ENCODE results near the gene AGBL4.

GRCh38 chr1:49059087-49059486 is 964.7 kb downstream of the AGBL4 start:
- TF ChIP-seq, protein P1, sequence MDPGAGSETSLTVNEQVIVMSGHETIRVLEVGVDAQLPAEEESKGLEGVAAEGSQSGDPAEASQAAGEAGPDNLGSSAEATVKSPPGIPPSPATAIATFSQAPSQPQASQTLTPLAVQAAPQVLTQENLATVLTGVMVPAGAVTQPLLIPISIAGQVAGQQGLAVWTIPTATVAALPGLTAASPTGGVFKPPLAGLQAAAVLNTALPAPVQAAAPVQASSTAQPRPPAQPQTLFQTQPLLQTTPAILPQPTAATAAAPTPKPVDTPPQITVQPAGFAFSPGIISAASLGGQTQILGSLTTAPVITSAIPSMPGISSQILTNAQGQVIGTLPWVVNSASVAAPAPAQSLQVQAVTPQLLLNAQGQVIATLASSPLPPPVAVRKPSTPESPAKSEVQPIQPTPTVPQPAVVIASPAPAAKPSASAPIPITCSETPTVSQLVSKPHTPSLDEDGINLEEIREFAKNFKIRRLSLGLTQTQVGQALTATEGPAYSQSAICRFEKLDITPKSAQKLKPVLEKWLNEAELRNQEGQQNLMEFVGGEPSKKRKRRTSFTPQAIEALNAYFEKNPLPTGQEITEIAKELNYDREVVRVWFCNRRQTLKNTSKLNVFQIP (CRISPR knock-in tag; IDR thresholded peaks at IDR 0.05; ENCODE audit: borderline replicate concordance, low read depth), result no peak
- TF ChIP-seq PATZ1 (CRISPR knock-in tag; IDR thresholded peaks at IDR 0.05; ENCODE audit: borderline replicate concordance) (no peak), ARNTL (CRISPR knock-in tag; IDR thresholded peaks at IDR 0.05; ENCODE audit: borderline replicate concordance, low read depth) (no peak), RARB (CRISPR knock-in tag; IDR thresholded peaks at IDR 0.05) (no peak), ZNF70 (CRISPR knock-in tag; IDR thresholded peaks at IDR 0.05) (no peak)
- TF ChIP-seq, protein P2, sequence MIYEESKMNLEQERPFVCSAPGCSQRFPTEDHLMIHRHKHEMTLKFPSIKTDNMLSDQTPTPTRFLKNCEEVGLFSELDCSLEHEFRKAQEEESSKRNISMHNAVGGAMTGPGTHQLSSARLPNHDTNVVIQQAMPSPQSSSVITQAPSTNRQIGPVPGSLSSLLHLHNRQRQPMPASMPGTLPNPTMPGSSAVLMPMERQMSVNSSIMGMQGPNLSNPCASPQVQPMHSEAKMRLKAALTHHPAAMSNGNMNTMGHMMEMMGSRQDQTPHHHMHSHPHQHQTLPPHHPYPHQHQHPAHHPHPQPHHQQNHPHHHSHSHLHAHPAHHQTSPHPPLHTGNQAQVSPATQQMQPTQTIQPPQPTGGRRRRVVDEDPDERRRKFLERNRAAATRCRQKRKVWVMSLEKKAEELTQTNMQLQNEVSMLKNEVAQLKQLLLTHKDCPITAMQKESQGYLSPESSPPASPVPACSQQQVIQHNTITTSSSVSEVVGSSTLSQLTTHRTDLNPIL (CRISPR knock-in tag; IDR thresholded peaks at IDR 0.05; ENCODE audit: low read depth), result no peak
- TF ChIP-seq, protein P3, sequence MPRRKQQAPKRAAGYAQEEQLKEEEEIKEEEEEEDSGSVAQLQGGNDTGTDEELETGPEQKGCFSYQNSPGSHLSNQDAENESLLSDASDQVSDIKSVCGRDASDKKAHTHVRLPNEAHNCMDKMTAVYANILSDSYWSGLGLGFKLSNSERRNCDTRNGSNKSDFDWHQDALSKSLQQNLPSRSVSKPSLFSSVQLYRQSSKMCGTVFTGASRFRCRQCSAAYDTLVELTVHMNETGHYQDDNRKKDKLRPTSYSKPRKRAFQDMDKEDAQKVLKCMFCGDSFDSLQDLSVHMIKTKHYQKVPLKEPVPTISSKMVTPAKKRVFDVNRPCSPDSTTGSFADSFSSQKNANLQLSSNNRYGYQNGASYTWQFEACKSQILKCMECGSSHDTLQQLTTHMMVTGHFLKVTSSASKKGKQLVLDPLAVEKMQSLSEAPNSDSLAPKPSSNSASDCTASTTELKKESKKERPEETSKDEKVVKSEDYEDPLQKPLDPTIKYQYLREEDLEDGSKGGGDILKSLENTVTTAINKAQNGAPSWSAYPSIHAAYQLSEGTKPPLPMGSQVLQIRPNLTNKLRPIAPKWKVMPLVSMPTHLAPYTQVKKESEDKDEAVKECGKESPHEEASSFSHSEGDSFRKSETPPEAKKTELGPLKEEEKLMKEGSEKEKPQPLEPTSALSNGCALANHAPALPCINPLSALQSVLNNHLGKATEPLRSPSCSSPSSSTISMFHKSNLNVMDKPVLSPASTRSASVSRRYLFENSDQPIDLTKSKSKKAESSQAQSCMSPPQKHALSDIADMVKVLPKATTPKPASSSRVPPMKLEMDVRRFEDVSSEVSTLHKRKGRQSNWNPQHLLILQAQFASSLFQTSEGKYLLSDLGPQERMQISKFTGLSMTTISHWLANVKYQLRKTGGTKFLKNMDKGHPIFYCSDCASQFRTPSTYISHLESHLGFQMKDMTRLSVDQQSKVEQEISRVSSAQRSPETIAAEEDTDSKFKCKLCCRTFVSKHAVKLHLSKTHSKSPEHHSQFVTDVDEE (CRISPR knock-in tag; IDR thresholded peaks at IDR 0.05), result no peak
- TF ChIP-seq, protein P4, sequence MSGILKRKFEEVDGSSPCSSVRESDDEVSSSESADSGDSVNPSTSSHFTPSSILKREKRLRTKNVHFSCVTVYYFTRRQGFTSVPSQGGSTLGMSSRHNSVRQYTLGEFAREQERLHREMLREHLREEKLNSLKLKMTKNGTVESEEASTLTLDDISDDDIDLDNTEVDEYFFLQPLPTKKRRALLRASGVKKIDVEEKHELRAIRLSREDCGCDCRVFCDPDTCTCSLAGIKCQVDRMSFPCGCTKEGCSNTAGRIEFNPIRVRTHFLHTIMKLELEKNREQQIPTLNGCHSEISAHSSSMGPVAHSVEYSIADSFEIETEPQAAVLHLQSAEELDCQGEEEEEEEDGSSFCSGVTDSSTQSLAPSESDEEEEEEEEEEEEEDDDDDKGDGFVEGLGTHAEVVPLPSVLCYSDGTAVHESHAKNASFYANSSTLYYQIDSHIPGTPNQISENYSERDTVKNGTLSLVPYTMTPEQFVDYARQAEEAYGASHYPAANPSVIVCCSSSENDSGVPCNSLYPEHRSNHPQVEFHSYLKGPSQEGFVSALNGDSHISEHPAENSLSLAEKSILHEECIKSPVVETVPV (CRISPR knock-in tag; IDR thresholded peaks at IDR 0.05), result no peak
